Esophagus squamous epithelium (tissue), 4 donors: ENCODE data around the gene MEGF9.

Experiments
- CTCF ChIP-seq, 6 experiments: fragments of 450-650 bp in 4 of 6; fragments of 200-600 bp in 2 of 6; sonication (generic) in 2 of 6; IDR thresholded peaks; one replicate each; pipeline ENCODE4 v1.5.1; 2016 to 2019; ENCODE audit warnings: antibody characterized with exemption in 6 of 6, mild to moderate bottlenecking in 4 of 6, moderate library complexity in 4 of 6
- POLR2A ChIP-seq, 4 donors: fragments of 450-650 bp; IDR thresholded peaks; one replicate each; pipeline ENCODE4 v1.6.1; 2017; ENCODE audit warnings: antibody characterized with exemption in 4 of 4, mild to moderate bottlenecking in 4 of 4, moderate library complexity in 3 of 4

- TF ChIP-seq CTCF (IDR thresholded peaks at IDR 0.05) (no peak), POLR2A (IDR thresholded peaks at IDR 0.05) (no peak)
Observed at GRCh38 chr9:120755044-120755443, 40.8 kb upstream of the MEGF9 start.
